Measurements from ENCODE around the gene RNF103. TPM values are rescaled to one million over a fixed set of nuclear protein-coding genes. Genes with fewer than 3 reads are reported as not detected.
A peak's percentile ranks its signal among the peaks of the same experiment; 100 is the strongest.
"Not testable (repeated sequence)": the region's sequence is repeated elsewhere in the genome, so short reads cannot be mapped to it uniquely, and the experiment has no call there.

The RNF103 gene
- 10 to 100 TPM; 36.6 to 45.6 (median 41.0) TPM for total RNA-seq
- polyA plus RNA-seq: 10 to 100 TPM; 11.1 to 30.3 (median 12.6) TPM

- Histone ChIP-seq H3K27ac (peak within 1 kb of the TSS; percentile 95 to 97 (median 96)), H3K27me3 (no peaks in the 10 kb centered on the region), H3K4me3 (peak within 1 kb of the TSS; percentile 84 to 88 (median 86)), H3K9me3 (no peaks in the 10 kb centered on the region), H3K4me1 (peaks cover 0 to 33% (median 25%) of the 10 kb centered on the region in 4 donors), H3K36me3 (peaks cover 0 to 10% (median 3%) of the 10 kb centered on the region in 4 donors)
- peak; percentile 99 to 100 (median 100) for TF ChIP-seq POLR2AphosphoS5 (IDR thresholded peaks at IDR 0.05)
- no peak for TF ChIP-seq CTCF (IDR thresholded peaks at IDR 0.05)
- TF ChIP-seq EP300 (IDR thresholded peaks at IDR 0.05): peak in 1 of 4 donors; percentile 18
- peak; percentile 97 to 98 for TF ChIP-seq POLR2A (IDR thresholded peaks at IDR 0.05)
- 1% methylated on average over 77 of the region's 77 CpGs for WGBS, 2 donors
- intact Hi-C loops (cut with DNase I): loop anchor here (1.0 to 10.0 kb wide), 4 partner anchors 51 to 429 kb away; partner anchors contain the start of genes CHMP3, IMMT, KDM3A and MRPL35
- peak; percentile 98 for DNase-seq
Observed at GRCh38 chr2:86623494-86624266, at the start of gene RNF103. TSS of gene RNF103 (minus strand) at chr2:86623865. CDS start at chr2:86622886, 979 bp downstream.

- DNase-seq: no peak
- H3K4me1 ChIP-seq: peaks cover 0 to 51% (median 37%) of the 10 kb centered on the region in 4 donors
- H3K4me3 ChIP-seq: no peak overlapping the region
- H3K27me3 ChIP-seq: no peaks in the 10 kb centered on the region
- intact Hi-C loops (cut with DNase I): no loop called here
- 96 to 100% methylated on average over 1 of the region's 1 CpG for WGBS, 2 donors
- no peak overlapping the region for H3K27ac ChIP-seq
- H3K9me3 ChIP-seq: no peaks in the 10 kb centered on the region
- no peaks in the 10 kb centered on the region for H3K36me3 ChIP-seq
- TF ChIP-seq CTCF (IDR thresholded peaks at IDR 0.05) (no peak), EP300 (IDR thresholded peaks at IDR 0.05) (no peak), POLR2A (IDR thresholded peaks at IDR 0.05) (no peak), POLR2AphosphoS5 (IDR thresholded peaks at IDR 0.05) (no peak)
Observed at GRCh38 chr2:86673011-86673410, 49.3 kb upstream of the RNF103 start.

GRCh38 chr2:86672027-86672545 lies 48.4 kb upstream of the RNF103 start:
- no peak for DNase-seq
- Histone ChIP-seq H3K27me3 (no peaks in the 10 kb centered on the region), H3K27ac (peak overlapping the region in 1 of 4 donors; percentile 14), H3K36me3 (no peaks in the 10 kb centered on the region), H3K4me3 (no peak overlapping the region), H3K4me1 (peaks cover 0 to 51% (median 37%) of the 10 kb centered on the region in 4 donors), H3K9me3 (no peaks in the 10 kb centered on the region)
- TF ChIP-seq POLR2AphosphoS5 (IDR thresholded peaks at IDR 0.05) (no peak), EP300 (IDR thresholded peaks at IDR 0.05) (no peak), POLR2A (IDR thresholded peaks at IDR 0.05) (no peak), CTCF (IDR thresholded peaks at IDR 0.05) (no peak)
- 37 to 87% methylated on average over 3 of the region's 3 CpGs for WGBS, 2 donors
- intact Hi-C loops (cut with DNase I): no loop called here

- 28 to 62% methylated on average over 5 of the region's 5 CpGs for WGBS, 2 donors
- no peak overlapping the region for H3K4me3 ChIP-seq
- H3K36me3 ChIP-seq: no peaks in the 10 kb centered on the region
- intact Hi-C loops (cut with DNase I): no loop called here
- H3K27me3 ChIP-seq: no peaks in the 10 kb centered on the region
- no peak for DNase-seq
- H3K27ac ChIP-seq: peak overlapping the region in 2 of 4 donors; percentile 9 to 14
- peaks cover 0 to 51% (median 37%) of the 10 kb centered on the region in 4 donors for H3K4me1 ChIP-seq
- H3K9me3 ChIP-seq: no peaks in the 10 kb centered on the region
- TF ChIP-seq POLR2A (IDR thresholded peaks at IDR 0.05) (no peak), CTCF (IDR thresholded peaks at IDR 0.05) (no peak), POLR2AphosphoS5 (IDR thresholded peaks at IDR 0.05) (no peak), EP300 (IDR thresholded peaks at IDR 0.05) (no peak)
Observed at GRCh38 chr2:86671337-86671981, 47.8 kb upstream of the RNF103 start.

GRCh38 chr2:86669323-86669722 lies 45.7 kb upstream of the RNF103 start:
- H3K4me1 ChIP-seq: peaks cover 0 to 36% (median 22%) of the 10 kb centered on the region in 4 donors
- WGBS, 2 donors: 65 to 86% methylated on average over 5 of the region's 5 CpGs
- H3K9me3 ChIP-seq; H3K36me3 ChIP-seq; intact Hi-C loops (cut with DNase I); H3K27ac ChIP-seq; H3K4me3 ChIP-seq; H3K27me3 ChIP-seq; DNase-seq: not testable (repeated sequence)
